ENCODE results near the gene HOXB8.

Gene HOXB8

GRCh38 chr17:48567209-48567608 is 47.9 kb downstream of the HOXB8 start:
- no peak for DNase-seq

GRCh38 chr17:48566717-48567116 is 48.4 kb downstream of the HOXB8 start:
- DNase-seq, result no peak

DNA sequence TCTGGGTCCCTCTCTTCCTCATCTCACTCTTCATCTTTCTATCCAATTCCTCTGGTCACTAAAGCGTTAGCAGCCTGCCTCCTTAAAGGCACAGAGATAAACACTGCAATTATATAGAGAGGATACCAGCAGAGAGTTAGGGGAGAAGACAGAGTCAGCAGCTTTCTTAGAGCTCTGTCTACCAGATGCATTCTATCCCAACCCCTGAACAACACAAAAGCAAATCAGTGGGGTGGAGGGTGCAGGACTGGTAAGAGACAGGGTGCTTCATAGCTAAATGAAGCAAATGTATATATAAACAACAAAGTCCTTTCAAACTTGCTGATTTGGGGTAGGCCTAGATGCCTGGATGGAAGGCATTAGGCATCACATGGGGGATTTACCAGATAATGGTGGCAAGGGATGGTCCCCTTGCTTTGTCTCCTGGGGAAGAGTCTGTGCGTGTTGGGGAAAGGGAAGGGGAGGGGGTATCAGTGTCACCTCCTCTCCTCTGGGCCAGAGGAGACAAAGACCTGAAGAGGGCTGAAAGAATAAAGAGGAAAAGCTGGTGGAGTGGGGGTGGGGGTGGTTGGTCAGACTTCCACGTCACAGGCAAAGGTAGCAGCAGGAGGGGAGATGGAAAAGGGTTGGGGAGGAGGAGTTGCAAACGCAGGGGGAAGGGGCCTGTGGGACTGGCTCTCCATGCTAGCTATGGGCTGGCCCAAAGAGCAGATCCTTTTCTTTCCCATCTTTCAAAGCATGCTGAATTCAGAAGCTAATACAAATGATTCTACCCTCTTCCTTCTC is 49.0 kb downstream of the HOXB8 start:
- no peak for DNase-seq

GRCh38 chr17:48565022-48565554 is 50.0 kb downstream of the HOXB8 start:
- no peak for DNase-seq

DNA sequence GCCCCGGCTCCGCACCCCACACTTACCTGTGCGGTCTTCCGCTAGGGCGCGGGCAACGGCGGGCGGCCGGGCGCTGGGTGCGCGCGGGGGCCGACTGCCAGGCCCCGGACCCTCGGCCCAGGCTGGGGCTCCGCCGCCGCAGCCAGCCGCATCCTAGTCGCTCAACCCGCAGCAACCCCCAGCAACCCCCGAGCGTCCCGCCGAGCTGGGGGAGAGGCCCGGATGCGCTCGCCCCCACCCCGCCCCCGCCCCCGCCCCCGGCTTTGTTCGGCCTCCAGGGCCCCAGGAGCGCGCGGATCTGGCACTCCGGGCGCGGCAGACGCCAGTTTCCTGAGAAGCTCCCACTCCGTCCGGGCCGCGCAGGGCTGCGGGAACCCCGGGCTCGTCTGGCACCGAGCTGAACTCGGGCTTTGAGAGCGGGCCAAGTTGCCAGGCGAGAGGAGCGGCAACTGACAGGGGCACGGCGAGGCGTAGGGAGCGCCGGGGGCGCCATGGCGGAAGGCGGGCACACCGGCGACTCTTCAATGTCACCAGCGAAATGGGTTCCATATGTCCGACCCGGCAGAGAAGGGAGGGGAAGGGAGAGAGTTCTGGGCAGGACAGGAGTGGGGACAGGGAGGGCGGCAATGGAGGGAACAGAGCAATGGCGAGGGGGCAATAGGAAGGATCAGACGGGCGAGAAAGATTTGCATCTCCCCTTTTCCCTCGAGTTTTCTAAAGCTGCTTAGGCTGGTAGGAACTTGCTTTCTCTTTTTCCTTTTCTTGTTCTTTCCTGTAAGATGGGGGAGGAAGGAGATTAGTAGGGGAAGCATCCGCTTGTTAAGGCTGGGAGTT is 50.7 kb downstream of the HOXB8 start:
- DNase-seq, result no peak

- no peak for DNase-seq
Observed at GRCh38 chr17:48563867-48564187, 51.3 kb downstream of the HOXB8 start.

- no peak for DNase-seq
Observed at GRCh38 chr17:48563385-48563838, 51.7 kb downstream of the HOXB8 start.

DNA sequence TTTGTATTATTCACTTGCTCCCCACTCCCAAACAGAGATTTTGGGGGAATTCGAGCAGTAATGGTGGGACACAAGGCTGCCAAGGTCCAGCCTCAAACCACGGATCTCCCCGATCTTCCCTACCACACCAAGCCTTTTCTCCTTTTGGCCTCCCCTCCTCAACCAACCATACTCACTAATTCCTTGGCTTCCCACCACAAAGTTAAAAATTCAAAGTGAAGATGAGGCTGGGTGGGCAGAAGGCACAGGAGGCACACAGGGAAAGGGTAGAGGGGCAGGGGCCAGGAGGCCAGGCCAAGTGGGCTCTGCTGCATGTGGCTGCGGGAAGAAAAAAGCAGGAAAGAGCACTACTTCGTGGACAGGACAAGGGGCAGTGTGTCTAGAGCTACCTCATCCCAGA is 52.2 kb downstream of the HOXB8 start:
- DNase-seq, result no peak
